Astrocyte (in vitro differentiated cells and primary cell): ENCODE data around the gene CDKN2C.

ENCODE experiments used
- CTCF ChIP-seq: IDR thresholded peaks from 2 replicates; pipeline ENCODE4 v1.5.1; 2011; ENCODE audit warnings: low read depth, mild to moderate bottlenecking, inconsistent platforms, low read length, moderate library complexity; ENCODE audit not compliant: insufficient read depth
- EZH2 ChIP-seq: IDR thresholded peaks from 2 replicates; pipeline ENCODE4 v1.6.1; 2012; ENCODE audit warnings: mild to moderate bottlenecking, low read length, inconsistent platforms; ENCODE audit not compliant: insufficient read depth

DNA sequence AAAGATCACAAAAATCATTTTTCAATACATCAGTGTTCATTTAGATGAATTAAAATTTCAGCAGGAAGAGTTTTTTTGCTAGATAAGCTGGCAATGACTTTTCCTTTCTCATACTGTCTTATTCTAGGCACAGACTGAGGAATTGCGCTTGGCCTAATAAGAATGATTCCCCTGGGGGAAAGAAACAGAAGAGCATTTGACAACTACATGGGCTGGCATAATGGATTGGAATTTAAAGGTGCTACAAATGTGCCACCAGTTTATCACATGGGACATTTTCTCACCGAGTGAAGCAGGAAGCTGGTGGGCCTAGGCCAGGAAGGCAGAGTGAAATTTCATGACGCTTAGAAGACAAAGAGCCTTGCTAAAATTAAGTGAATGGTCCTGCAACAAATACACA is 39.3 kb downstream of the CDKN2C start:
- TF ChIP-seq CTCF: no peak
- no peak for TF ChIP-seq EZH2
